Heart left ventricle (tissue), 16 donors: ENCODE results near the gene LRIT1. TPM values are rescaled to one million over a fixed set of nuclear protein-coding genes. Genes with fewer than 3 reads are reported as not detected.

Experiments
- ATAC-seq, 4 donors: fragments of 200-7000 bp; cut with Tn5 transposase; one replicate each; pipeline ENCODE4 v1.9.1; 2020 to 2022; ENCODE audit warnings: moderate library complexity in 4 of 4, mild to moderate bottlenecking in 3 of 4, moderate number of reproducible peaks in 1 of 4
- DNase-seq, 5 donors: peaks; one replicate each; pipeline ENCODE4 v3.0.0-alpha.2; 2020
- H3K27ac ChIP-seq, 12 donors: fragments of 200-600 bp; sonication (generic) in 4 of 12; one replicate each; pipeline versions ENCODE4 v1.5.0 to v1.8.0; 2016 to 2022; ENCODE audit warnings: mild to moderate bottlenecking in 2 of 12
- H3K27me3 ChIP-seq, 9 donors: fragments of 200-600 bp; sonication (generic) in 2 of 9; one replicate each; pipeline versions ENCODE4 v1.5.1 to v1.8.0; 2016 to 2022; ENCODE audit warnings: mild to moderate bottlenecking in 3 of 9
- H3K36me3 ChIP-seq, 9 donors: fragments of 200-600 bp; sonication (generic) in 2 of 9; one replicate each; pipeline versions ENCODE4 v1.5.0 to v1.8.0; 2018 to 2022; ENCODE audit warnings: mild to moderate bottlenecking in 2 of 9
- H3K4me1 ChIP-seq, 12 donors: fragments of 200-600 bp; sonication (generic) in 4 of 12; one replicate each; pipeline versions ENCODE4 v1.5.0 to v1.8.0; 2016 to 2022; ENCODE audit warnings: mild to moderate bottlenecking in 3 of 12
- H3K4me3 ChIP-seq, 12 donors: fragments of 200-600 bp; sonication (generic) in 4 of 12; one replicate each; pipeline versions ENCODE4 v1.5.0 to v1.8.0; 2017 to 2022; ENCODE audit warnings: mild to moderate bottlenecking in 9 of 12, moderate library complexity in 4 of 12
- H3K9me3 ChIP-seq, 12 donors: fragments of 200-600 bp; sonication (generic) in 4 of 12; one replicate each; pipeline versions ENCODE4 v1.5.0 to v1.8.0; 2016 to 2022; ENCODE audit warnings: mild to moderate bottlenecking in 1 of 12
- POLR2A ChIP-seq, 2 donors: fragments of 450-650 bp; IDR thresholded peaks; one replicate each; pipeline ENCODE4 v1.6.1; 2017; ENCODE audit warnings: antibody characterized with exemption in 2 of 2, mild to moderate bottlenecking in 2 of 2, moderate library complexity in 2 of 2
- WGBS, 4 donors: extraction: QIAGEN DNeasy Blood & Tissue Kit in 2 of 4; methylation state at CpG; one replicate each; pipeline versions ENCODE4 v1.1.5 to v1.1.7; 2013 to 2018; 5-methylcytosine and 5-hydroxymethylcytosine counted together
- intact Hi-C, 10 donors: fragments of 100-400 bp; cut with DNase I; formaldehyde crosslinking; loops; one replicate each; pipeline versions ENCODE4 v1.11.1 to v1.14.2; 2022
- polyA plus RNA-seq, 2 donors: library from polyadenylated mRNA; stranded (reverse); fragments of 200-250 nt; gene quantifications; one replicate each; pipeline ENCODE4 v1.2.3, GENCODE V29; 2013
- total RNA-seq, 9 donors: library from RNA; depleted of rRNA in 2 of 9; stranded (reverse); fragments of >200 nt in 2 of 9; fragmentation: NEBNext Ultra II Directional in 3 of 9; extraction: Animal tissue kit (Norgen Biotek cat#: 25700) in 3 of 9; gene quantifications; one replicate each; pipeline versions ENCODE4 v1.1.0 to v1.2.4, GENCODE V29; 2016 to 2023
- TF ChIP-seq, protein P1 (sequence below), 12 donors: fragments of 200-600 bp; sonication (generic) in 4 of 12; IDR thresholded peaks; one replicate each; pipeline versions ENCODE4 v1.5.0 to v1.8.0; 2018 to 2022; ENCODE audit warnings: antibody characterized with exemption in 12 of 12, mild to moderate bottlenecking in 5 of 12
- donor health status: ischemic (EF 13 %, LVEDD 7.1; RV severe dilation, severe dysfunction).
- donor health status: healthy with polysubstance abuse.
- donor health status: DM: no; HTN: yes; CAD: no.
- donor health status: DM: no; HTN: no; CAD: no.
- donor health status: ischemic (EF 25% LVEDD 6.9; RV normal size, moderate dysfunction).
- donor health status: ischemic (EF 25% LVEDD 5.7; RV mildly dilated, moderate dysfunction).
- donor health status: healthy.
- donor health status: DM: yes; HTN: yes; CAD: no.
- donor health status: ischemic (EF 35%, LVEDD 5.7; RV mildly dilated, moderate dysfunction).
- donor health status: nonischemic (EF 11% LVEDD 7.7; RV severe dilation, severe dysfunction).
- donor health status: DM: yes; HTN: yes; CAD: no.
- donor health status: PGD.
- donor health status: ischemic (EF 29% LVEDD 5.4; RV normal size, mild dysfunction).
- donor health status: nonischemic (EF 23%, LVEDD 6.1; RV moderate dilation, normal function).

LRIT1 gene
- total and polyA plus RNA-seq, 11 donors: not detected

DNA sequence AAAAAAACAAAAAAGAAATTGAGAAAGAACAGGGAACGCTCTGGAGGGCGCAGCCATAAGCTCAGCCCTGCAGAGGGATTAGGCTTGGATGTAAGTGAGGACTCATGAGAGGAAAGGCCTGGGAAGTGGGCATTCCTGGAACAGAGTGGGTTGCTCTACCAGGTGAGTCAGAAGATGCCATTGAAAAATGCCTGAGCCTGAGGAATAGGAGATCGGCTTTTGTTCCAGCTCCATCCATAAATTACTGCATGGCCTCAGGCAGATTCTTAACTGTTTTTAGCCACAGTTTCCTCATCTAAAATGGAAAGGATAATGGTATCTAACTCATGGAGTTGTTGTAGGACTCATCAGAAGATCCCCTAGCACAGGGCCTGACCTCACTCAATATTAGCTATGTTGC, 2.4 kb upstream of the LRIT1 start:
- peak overlapping the region in 6 of 12 donors; percentile 19 to 71 (median 34) for H3K27ac ChIP-seq
- TF ChIP-seq, protein P1, sequence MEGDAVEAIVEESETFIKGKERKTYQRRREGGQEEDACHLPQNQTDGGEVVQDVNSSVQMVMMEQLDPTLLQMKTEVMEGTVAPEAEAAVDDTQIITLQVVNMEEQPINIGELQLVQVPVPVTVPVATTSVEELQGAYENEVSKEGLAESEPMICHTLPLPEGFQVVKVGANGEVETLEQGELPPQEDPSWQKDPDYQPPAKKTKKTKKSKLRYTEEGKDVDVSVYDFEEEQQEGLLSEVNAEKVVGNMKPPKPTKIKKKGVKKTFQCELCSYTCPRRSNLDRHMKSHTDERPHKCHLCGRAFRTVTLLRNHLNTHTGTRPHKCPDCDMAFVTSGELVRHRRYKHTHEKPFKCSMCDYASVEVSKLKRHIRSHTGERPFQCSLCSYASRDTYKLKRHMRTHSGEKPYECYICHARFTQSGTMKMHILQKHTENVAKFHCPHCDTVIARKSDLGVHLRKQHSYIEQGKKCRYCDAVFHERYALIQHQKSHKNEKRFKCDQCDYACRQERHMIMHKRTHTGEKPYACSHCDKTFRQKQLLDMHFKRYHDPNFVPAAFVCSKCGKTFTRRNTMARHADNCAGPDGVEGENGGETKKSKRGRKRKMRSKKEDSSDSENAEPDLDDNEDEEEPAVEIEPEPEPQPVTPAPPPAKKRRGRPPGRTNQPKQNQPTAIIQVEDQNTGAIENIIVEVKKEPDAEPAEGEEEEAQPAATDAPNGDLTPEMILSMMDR (IDR thresholded peaks at IDR 0.05): no peak
- TF ChIP-seq POLR2A (IDR thresholded peaks at IDR 0.05): no peak
- peaks cover 0 to 5% (median 0%) of the 10 kb centered on the region in 9 donors for H3K27me3 ChIP-seq
- ATAC-seq (no peak), DNase-seq (no peak)
- H3K36me3 ChIP-seq: no peaks in the 10 kb centered on the region
- no peaks in the 10 kb centered on the region for H3K9me3 ChIP-seq
- WGBS, 4 donors: 94 to 97% (median 96%) methylated on average over 3 of the region's 3 CpGs
- no peak overlapping the region for H3K4me3 ChIP-seq
- H3K4me1 ChIP-seq: no peaks in the 10 kb centered on the region
- intact Hi-C loops: no loop called here

DNA sequence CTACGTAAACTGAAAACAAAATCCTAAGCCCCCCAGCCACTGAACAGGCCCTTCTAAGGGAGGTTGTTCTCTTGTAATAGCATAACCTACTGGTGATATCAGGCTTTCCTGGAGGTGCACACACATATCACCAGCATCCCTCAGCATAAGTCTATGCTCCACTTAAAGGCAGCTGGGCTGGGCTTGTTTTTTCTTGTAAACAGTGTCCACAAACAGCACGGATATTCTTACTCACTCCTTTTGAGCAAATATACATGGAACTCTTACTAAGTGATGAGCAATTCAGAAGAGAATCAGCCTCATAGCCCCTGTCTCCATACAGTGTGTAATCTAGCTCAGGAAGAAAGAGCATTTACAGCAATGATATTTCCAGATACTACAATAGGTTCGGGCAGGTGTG, 2.4 kb downstream of the LRIT1 start:
- ATAC-seq: no peak
- Histone ChIP-seq H3K4me3 (no peak overlapping the region), H3K36me3 (no peaks in the 10 kb centered on the region), H3K27ac (no peak overlapping the region), H3K27me3 (peaks cover 0 to 9% (median 4%) of the 10 kb centered on the region in 9 donors), H3K9me3 (no peaks in the 10 kb centered on the region), H3K4me1 (peaks cover 0 to 3% (median 0%) of the 10 kb centered on the region in 12 donors)
- DNase-seq: no peak
- TF ChIP-seq POLR2A (IDR thresholded peaks at IDR 0.05): no peak
- TF ChIP-seq, protein P1 (IDR thresholded peaks at IDR 0.05): no peak
- 86 to 95% (median 90%) methylated on average over 3 of the region's 3 CpGs for WGBS, 4 donors
- intact Hi-C loops: no loop called here

DNA sequence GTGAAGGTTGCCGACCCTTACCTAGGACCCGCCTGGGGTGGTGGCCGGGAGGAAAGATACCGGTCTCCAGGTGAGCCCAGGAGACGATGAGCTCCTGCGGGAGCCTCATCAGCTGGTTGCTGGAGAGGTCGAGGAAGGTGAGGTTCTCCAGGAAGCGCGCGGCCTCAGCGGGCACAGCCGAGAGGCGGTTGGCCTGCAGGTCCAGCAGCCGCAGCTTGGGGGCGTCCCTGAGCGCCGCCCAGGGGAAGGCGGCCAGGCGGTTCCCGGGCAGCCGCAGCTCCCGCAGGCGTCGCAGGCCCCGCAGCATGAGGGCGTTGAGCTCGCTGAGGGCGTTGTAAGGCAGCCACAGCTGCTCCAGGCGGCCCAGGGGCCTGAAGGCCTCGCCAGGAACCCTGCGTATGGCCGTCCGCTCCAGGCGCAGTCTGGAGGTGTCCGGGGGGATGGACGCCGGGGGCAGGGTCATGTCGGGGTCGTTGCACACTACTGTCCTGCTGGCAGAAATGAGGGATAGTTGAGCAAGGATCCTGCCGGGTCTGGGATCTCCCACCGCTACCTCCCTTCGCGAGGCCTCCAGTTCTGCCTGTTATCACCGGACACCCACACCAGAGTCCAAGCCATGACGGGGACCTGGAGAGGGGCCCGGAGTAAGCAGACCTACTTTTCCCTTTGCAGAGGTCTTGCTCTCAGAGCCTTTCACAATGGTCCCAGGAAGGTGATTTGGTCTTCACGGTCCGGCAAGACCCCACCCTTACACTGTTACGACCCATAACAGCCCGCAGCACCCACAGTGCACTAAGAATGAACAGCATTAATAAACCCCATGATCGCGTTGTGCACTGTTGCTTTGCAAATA, 3.9 kb downstream of the LRIT1 start:
- no peaks in the 10 kb centered on the region for H3K9me3 ChIP-seq
- ATAC-seq (peak; percentile 63 to 79 (median 75)), DNase-seq (peak in 4 of 5 donors; percentile 18 to 76 (median 34))
- WGBS, 4 donors: 33 to 43% (median 37%) methylated on average over 33 to 52 of the region's 52 CpGs
- intact Hi-C loops: no loop called here
- peaks cover 0 to 3% (median 0%) of the 10 kb centered on the region in 12 donors for H3K4me1 ChIP-seq
- no peak overlapping the region for H3K4me3 ChIP-seq
- peak overlapping the region in 3 of 12 donors; percentile 17 to 43 (median 39) for H3K27ac ChIP-seq
- TF ChIP-seq, protein P1 (IDR thresholded peaks at IDR 0.05): peak in 9 of 12 donors; percentile 13 to 43 (median 28)
- no peak for TF ChIP-seq POLR2A (IDR thresholded peaks at IDR 0.05)
- H3K36me3 ChIP-seq: no peaks in the 10 kb centered on the region
- H3K27me3 ChIP-seq: peaks cover 0 to 9% (median 4%) of the 10 kb centered on the region in 9 donors

DNA sequence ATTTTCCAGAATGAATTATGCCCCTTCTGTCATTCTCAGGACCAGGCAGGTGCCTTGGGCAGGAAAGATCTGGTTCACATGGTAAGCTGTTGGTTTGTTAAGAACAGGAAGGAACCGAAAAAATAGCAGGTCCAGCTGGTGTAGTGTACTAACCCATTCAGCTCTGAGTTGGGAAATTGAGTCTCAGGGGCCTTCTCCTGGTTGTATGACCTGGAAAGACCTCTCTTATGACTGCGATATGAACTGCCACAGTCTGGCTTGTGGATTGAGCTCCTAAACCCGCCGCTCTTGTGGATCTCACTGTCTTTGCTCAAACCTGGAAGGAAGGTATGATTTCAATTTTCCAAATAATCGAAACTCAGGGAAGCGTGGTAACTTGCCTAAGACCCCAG, 4.5 kb downstream of the LRIT1 start:
- H3K4me1 ChIP-seq: peaks cover 0 to 3% (median 0%) of the 10 kb centered on the region in 12 donors
- ATAC-seq (peak in 1 of 4 donors; percentile 22), DNase-seq (no peak)
- WGBS, 4 donors: 80 to 87% (median 84%) methylated on average over 6 of the region's 6 CpGs
- no peak overlapping the region for H3K4me3 ChIP-seq
- H3K9me3 ChIP-seq: no peaks in the 10 kb centered on the region
- intact Hi-C loops: no loop called here
- peak overlapping the region in 3 of 12 donors; percentile 17 to 43 (median 39) for H3K27ac ChIP-seq
- no peaks in the 10 kb centered on the region for H3K36me3 ChIP-seq
- no peak for TF ChIP-seq POLR2A (IDR thresholded peaks at IDR 0.05)
- peaks cover 0 to 9% (median 4%) of the 10 kb centered on the region in 9 donors for H3K27me3 ChIP-seq
